Testis (tissue), 3 donors: ENCODE data around the gene TWIST2. TPM values are rescaled to one million over a fixed set of nuclear protein-coding genes. Genes with fewer than 3 reads are reported as not detected.

Source experiments
- DNase-seq: peaks from one replicate; pipeline ENCODE4 v3.0.0-alpha.2; 2019
- H3K27ac ChIP-seq, 2 donors: fragments of 200-600 bp; sonication (generic); one replicate each; pipeline ENCODE4 v1.5.1; 2019
- H3K27me3 ChIP-seq: fragments of 200-600 bp; sonication (generic); one replicate; pipeline ENCODE4 v1.5.1; 2019
- H3K36me3 ChIP-seq: fragments of 200-600 bp; sonication (generic); one replicate; pipeline ENCODE4 v1.5.1; 2017; ENCODE audit warnings: low read depth; ENCODE audit errors: missing control alignments
- H3K4me1 ChIP-seq: fragments of 200-600 bp; sonication (generic); one replicate; pipeline ENCODE4 v1.5.1; 2019
- H3K4me3 ChIP-seq, 2 donors: fragments of 200-600 bp; sonication (generic); one replicate each; pipeline ENCODE4 v1.5.1; 2017 to 2019
- H3K9me3 ChIP-seq: fragments of 200-600 bp; sonication (generic); one replicate; pipeline ENCODE4 v1.5.1; 2017
- POLR2A ChIP-seq: fragments of 450-650 bp; IDR thresholded peaks from one replicate; pipeline ENCODE4 v1.6.1; 2017; ENCODE audit warnings: antibody characterized with exemption, mild to moderate bottlenecking, moderate library complexity
- WGBS, 2 donors: methylation state at CpG; one replicate each; pipeline ENCODE4 v1.1.5; 2018; 5-methylcytosine and 5-hydroxymethylcytosine counted together
- intact Hi-C: fragments of 100-400 bp; cut with DNase I; formaldehyde crosslinking; loops from one replicate; pipeline ENCODE4 v1.15.1; 2023; ENCODE audit warnings: low total_unique reads
- polyA plus RNA-seq: library from polyadenylated mRNA; stranded (reverse); fragments of 350-450 nt; fragmentation: Illumina TruSeq; extraction: RNeasy Lipid Tissue Mini Kit (QIAGEN cat#74804); gene quantifications from one replicate; pipeline ENCODE4 v1.2.3, GENCODE V29; 2014; ENCODE audit warnings: low read depth, low replicate concordance; ENCODE audit not compliant: insufficient read depth
- total RNA-seq, 2 donors: library from RNA; depleted of rRNA; stranded (reverse); fragments of >200 nt; gene quantifications; one replicate each; pipeline ENCODE4 v1.2.3, GENCODE V29; 2016
- TF ChIP-seq, protein P1 (sequence below), 3 experiments: fragments of 450-650 bp in 2 of 3; fragments of 200-600 bp in 1 of 3; sonication (generic) in 1 of 3; IDR thresholded peaks; one replicate each; pipeline ENCODE4 v1.5.1; 2016 to 2019; ENCODE audit warnings: antibody characterized with exemption in 3 of 3, mild to moderate bottlenecking in 2 of 3, moderate library complexity in 1 of 3

Gene TWIST2
- total and polyA plus RNA-seq, 3 donors from 2014 or later: 5.0 to 11.3 (median 10.3) TPM

DNA sequence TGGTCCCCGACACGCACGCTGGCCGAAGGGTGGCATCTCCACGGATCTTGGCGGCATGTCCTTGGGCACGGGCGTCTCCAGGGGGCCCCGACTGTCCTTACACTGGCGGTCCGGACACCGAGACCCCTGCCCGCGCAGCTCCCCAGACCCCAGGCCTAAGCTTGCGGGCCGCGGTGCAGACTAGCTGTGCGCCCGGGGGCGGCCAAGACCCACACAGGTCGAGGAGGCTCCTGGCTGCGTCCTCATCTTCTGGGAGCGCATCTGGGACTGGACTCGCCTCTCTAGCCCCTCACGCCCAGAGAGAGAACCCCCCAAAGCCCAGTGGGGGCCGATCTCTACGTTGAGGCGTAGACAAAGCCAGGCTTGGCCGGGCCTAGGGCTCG, 475 bp upstream of the TWIST2 start:
- H3K4me3 ChIP-seq: peak overlapping the region; percentile 60 to 81
- H3K27ac ChIP-seq: peak overlapping the region; percentile 72 to 84
- H3K4me1 ChIP-seq: no peaks in the 10 kb centered on the region
- H3K9me3 ChIP-seq: no peaks in the 10 kb centered on the region
- WGBS, 2 donors: 5% methylated on average over 23 of the region's 30 CpGs; no CpG with 5 or more reads in 1 of the 2 donors
- no peak for DNase-seq
- intact Hi-C loops: loop anchor here (10.0 kb wide), 1 partner anchor 87 kb away; no protein-coding TSS in a partner anchor
- H3K27me3 ChIP-seq: no peaks in the 10 kb centered on the region
- H3K36me3 ChIP-seq: no peaks in the 10 kb centered on the region
- TF ChIP-seq, protein P1, sequence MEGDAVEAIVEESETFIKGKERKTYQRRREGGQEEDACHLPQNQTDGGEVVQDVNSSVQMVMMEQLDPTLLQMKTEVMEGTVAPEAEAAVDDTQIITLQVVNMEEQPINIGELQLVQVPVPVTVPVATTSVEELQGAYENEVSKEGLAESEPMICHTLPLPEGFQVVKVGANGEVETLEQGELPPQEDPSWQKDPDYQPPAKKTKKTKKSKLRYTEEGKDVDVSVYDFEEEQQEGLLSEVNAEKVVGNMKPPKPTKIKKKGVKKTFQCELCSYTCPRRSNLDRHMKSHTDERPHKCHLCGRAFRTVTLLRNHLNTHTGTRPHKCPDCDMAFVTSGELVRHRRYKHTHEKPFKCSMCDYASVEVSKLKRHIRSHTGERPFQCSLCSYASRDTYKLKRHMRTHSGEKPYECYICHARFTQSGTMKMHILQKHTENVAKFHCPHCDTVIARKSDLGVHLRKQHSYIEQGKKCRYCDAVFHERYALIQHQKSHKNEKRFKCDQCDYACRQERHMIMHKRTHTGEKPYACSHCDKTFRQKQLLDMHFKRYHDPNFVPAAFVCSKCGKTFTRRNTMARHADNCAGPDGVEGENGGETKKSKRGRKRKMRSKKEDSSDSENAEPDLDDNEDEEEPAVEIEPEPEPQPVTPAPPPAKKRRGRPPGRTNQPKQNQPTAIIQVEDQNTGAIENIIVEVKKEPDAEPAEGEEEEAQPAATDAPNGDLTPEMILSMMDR (IDR thresholded peaks at IDR 0.05): no peak
- no peak for TF ChIP-seq POLR2A

DNA sequence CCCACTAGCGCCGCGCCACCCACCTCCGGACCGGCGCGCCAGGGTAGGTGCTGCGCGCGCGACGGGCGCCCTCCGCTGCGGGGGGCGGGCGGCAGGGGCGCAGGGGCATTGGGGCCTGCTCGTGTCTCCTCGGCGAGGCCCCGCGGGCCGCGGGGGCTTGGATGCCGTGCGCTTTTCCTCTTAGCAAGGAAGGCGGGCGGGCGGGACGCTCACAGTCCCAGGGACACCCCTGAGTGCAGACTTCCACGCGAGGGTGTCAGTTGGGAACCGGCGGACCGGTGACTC, 748 bp downstream of the TWIST2 start:
- Histone ChIP-seq H3K4me1 (no peaks in the 10 kb centered on the region), H3K27ac (peak overlapping the region in 1 of 2 donors; percentile 84), H3K4me3 (peak overlapping the region; percentile 60 to 81), H3K9me3 (no peaks in the 10 kb centered on the region), H3K27me3 (no peaks in the 10 kb centered on the region), H3K36me3 (no peaks in the 10 kb centered on the region)
- intact Hi-C loops: loop anchor here (10.0 kb wide), 1 partner anchor 86 kb away; no protein-coding TSS in a partner anchor
- 2% methylated on average over 21 of the region's 36 CpGs; no CpG with 5 or more reads in 1 of the 2 donors for WGBS, 2 donors
- TF ChIP-seq POLR2A: no peak
- TF ChIP-seq, protein P1 (IDR thresholded peaks at IDR 0.05): no peak
- DNase-seq: no peak

DNA sequence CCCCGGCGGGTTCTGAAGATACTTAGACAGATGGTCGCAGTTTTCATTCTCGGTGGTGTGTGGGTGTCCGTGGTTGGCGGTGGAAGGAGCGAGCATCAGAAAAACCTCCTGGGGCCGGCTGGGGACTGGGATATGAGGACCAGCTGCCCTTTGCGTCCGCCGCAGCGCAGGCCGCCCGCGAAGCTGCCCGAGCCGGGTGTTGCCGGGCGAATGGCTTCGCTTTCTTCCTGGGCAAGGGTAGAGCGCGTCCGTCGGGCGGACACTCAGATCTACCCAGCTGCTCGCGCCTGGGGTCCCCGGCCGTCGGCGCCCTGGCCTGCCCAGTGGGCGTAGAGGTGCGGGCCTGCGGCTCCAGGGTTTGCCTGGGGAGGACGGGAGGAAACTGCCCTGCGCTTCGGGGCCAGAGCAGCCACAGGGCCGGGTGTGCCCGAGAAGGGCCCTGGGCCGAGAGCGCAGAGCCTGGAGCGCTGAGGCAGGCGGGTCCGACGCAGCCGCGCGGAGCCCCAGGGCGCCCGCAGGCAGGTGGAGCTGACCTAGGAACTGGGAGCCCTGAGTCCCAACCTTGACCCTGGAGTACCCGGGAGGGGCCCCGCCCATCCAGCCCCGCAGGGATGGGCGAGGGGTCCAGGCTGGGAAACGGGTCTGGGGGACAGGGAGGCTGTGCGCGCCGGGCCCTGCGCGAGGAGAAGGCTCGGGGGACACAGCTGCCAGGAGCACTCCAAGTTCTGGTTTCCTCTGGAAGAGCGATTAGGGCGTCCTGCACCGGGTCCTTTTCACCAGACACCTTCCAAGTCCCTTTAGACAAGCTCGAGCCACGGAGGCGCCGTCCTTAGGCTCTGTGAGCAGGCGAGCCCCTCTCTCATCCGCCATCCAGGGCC, 1.3 kb downstream of the TWIST2 start:
- no peaks in the 10 kb centered on the region for H3K36me3 ChIP-seq
- H3K9me3 ChIP-seq: no peaks in the 10 kb centered on the region
- no peaks in the 10 kb centered on the region for H3K27me3 ChIP-seq
- intact Hi-C loops: loop anchor here (10.0 kb wide), 1 partner anchor 86 kb away; no protein-coding TSS in a partner anchor
- no peaks in the 10 kb centered on the region for H3K4me1 ChIP-seq
- DNase-seq: no peak
- peak overlapping the region; percentile 44 to 50 for H3K27ac ChIP-seq
- TF ChIP-seq, protein P1 (IDR thresholded peaks at IDR 0.05): no peak
- TF ChIP-seq POLR2A: no peak
- H3K4me3 ChIP-seq: peak overlapping the region; percentile 60 to 81
- 3% methylated on average over 20 to 63 of the region's 70 CpGs for WGBS, 2 donors

DNA sequence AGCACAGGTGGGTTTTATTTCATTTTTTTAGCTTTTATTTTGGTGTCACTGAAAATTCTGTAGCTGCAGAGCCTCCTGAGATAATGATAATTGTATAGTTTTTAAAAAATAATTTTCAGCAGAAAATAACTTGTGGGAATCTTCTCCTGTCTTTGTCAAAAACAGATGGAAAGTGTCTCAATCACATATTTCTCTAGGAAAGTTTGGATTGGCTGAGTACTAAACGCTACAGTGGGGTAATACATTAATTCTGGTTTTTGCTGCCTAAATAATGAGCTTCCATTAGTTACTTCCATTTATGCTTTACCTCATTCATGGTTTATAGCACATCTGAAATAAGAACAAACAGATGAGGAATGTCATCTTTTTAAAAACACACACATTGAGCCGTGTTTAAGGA, 2.2 kb downstream of the TWIST2 start:
- Histone ChIP-seq H3K9me3 (no peaks in the 10 kb centered on the region), H3K36me3 (no peaks in the 10 kb centered on the region), H3K27me3 (no peaks in the 10 kb centered on the region), H3K4me1 (no peaks in the 10 kb centered on the region), H3K27ac (no peak overlapping the region), H3K4me3 (peak overlapping the region in 1 of 2 donors; percentile 81)
- no peak for DNase-seq
- WGBS, 2 donors: 64 to 66% methylated on average over 2 of the region's 2 CpGs
- no peak for TF ChIP-seq POLR2A
- TF ChIP-seq, protein P1 (IDR thresholded peaks at IDR 0.05): no peak
- intact Hi-C loops: no loop called here
